ENCODE results near the gene RNF25.

RNF25 gene

DNA sequence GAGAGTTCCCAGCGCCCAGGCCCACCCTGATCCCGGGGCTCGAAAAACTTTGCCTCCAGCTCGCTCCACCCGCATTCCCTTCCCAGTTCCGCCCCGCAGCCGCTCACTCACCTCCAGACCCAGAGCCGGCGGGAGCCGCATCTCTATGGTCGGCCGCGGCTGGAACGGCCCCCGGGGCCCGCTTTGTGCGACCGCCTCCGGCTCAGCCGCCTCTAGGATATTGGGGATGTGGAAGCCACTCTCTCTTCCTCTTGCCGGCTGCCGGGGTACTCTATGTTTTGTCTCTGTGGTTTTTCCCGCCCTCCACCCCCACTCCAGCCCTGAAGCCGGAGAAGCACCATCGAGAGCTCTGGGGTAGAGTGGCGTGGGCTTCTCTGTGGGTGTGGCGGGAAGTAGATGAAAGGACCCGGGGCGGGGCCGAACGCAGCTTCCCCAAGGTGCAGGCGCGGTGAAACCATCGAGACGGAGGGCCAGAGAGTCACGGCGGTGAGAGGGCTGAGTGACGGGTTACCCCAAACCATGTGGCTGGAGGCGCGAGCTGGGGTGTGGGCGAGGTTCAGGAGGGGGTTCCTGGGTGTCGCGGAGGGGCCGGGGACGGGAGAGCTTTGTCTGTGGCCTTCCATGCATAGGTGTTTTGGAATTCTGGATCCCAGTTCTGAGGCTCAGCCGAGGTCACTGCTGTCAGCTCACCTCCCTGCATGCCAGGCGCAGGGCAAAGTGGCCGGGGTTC lies 12.4 kb downstream of the RNF25 start, which contains the start of the genes BCS1L and ZNF142:
Gene BCS1L, plus strand, starts transcription at position 426 of the 730 bp plus-strand sequence. CDS start 1,305 bp downstream, outside the sequence.
Gene ZNF142, minus strand, starts transcription at position 366 of the 730 bp plus-strand sequence. CDS start 3,194 bp downstream, outside the sequence.
- peak within 1 kb of the TSS; percentile 51 to 80 for H3K27ac ChIP-seq
- peak; percentile 87 for DNase-seq (ENCODE audit: low spot score)
- H3K4me3 ChIP-seq, result peak within 1 kb of the TSS; percentile 91
- no peak for TF ChIP-seq CTCF (IDR thresholded peaks at IDR 0.05)

- H3K27ac ChIP-seq, result peak overlapping the region; percentile 51 to 80
- H3K4me3 ChIP-seq, result peak overlapping the region; percentile 91
- no peak for TF ChIP-seq CTCF (IDR thresholded peaks at IDR 0.05)
- DNase-seq (ENCODE audit: low spot score), result no peak
Measured at GRCh38 chr2:218658671-218659257, 13.0 kb downstream of the RNF25 start.

DNA sequence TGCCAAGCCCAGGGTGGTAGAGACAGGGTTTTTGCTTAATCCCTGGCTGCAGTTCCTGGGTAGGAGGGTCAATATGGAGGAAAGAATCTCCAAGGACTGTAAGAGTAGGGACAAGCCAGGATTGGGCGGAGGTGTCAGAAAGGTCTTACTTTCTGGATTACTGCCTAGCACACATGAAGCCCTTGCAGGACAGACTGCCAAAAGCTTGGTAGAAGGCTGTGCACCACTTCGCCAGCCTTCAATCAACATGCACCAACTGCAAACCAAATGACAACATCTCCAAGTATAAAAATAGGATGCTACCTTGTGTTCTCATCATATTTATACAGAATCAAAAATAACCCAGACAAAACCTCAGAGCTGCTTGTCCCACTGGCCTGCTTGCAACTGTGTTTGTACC lies 16.1 kb downstream of the RNF25 start:
- no peak for TF ChIP-seq CTCF (IDR thresholded peaks at IDR 0.05)
- DNase-seq (ENCODE audit: low spot score), result no peak
- Histone ChIP-seq H3K27ac (no peak overlapping the region), H3K4me3 (no peak overlapping the region)

GRCh38 chr2:218648787-218649100 lies 23.1 kb downstream of the RNF25 start:
- H3K27ac ChIP-seq, result no peak overlapping the region

DNA sequence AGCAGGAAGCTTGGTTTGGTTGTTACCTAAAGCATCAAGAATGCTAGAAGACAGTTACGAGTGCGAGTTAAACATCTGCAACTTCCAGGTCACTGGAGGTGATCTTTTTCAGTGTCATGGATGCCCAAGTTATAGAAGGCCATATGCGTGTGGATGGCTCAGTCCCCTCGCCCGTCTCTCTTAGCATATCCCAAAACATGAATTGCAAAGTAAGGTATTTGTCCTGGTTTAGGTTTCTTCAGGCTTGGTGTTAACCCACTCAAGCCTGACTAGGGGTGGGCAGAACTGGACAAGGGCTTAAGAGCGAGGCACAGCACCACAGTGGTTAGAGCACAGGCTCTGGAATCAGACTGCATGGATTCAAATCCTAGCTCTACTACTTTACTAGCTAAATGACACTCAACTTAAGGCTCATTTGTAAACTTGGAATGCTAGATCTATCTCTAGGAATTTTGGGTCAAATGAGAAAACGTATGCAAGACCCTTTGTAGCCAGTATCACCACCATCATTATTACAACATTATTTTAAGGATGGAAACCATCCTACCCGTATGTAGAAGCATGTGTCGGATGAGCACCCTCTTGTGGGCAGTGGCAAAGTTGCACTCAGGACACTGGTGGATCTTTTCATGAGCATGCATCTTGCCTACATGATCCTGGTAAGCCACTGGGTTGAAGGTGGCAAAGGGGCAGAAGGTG lies 23.6 kb downstream of the RNF25 start:
- no peak for DNase-seq (ENCODE audit: low spot score)
- no peak overlapping the region for H3K27ac ChIP-seq

More at GRCh38 chr2:218648787-218649100, 23.1 kb downstream of the RNF25 start:
- TF ChIP-seq CTCF (IDR thresholded peaks at IDR 0.05), result no peak
- DNase-seq (ENCODE audit: low spot score), result no peak
- no peak overlapping the region for H3K4me3 ChIP-seq

DNA sequence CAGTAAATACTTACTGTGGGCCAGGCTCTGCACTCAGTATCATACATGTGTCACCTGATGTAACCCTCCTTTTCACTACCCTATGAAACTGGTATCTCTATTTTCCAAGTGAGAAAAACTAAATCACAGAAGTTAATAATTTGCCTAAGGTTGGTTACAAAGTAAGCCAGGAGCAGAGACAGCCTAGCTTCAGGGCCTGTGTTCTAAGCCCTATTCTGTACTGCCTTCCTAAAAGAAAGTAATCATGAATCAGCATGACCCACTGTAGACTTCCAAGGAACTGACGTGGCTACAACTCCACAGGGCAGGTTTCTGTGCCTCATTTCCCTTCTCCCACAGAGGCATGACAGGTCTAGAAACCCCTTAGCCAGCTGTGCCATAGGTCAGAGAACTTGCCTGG lies 26.7 kb downstream of the RNF25 start:
- Histone ChIP-seq H3K27ac (no peak overlapping the region), H3K4me3 (no peak overlapping the region)
- TF ChIP-seq CTCF (IDR thresholded peaks at IDR 0.05), result no peak
- no peak for DNase-seq (ENCODE audit: low spot score)

More for the DNA sequence above, 23.6 kb downstream of the RNF25 start:
- TF ChIP-seq CTCF (IDR thresholded peaks at IDR 0.05), result peak; percentile 62
- H3K4me3 ChIP-seq, result no peak overlapping the region
